ENCODE results near the gene DAND5.

Gene DAND5

GRCh38 chr19:13008926-13009787, 39.8 kb downstream of the DAND5 start:
- no peak for DNase-seq (ENCODE audit: low read depth)

- DNase-seq (ENCODE audit: low read depth) = no peak
Observed at GRCh38 chr19:13010038-13010991, 40.9 kb downstream of the DAND5 start.

GRCh38 chr19:13010992-13011652, 41.7 kb downstream of the DAND5 start:
- DNase-seq (ENCODE audit: low read depth) = no peak

- DNase-seq (ENCODE audit: low read depth) = no peak
Observed at GRCh38 chr19:13011653-13012389, 42.4 kb downstream of the DAND5 start.

DNA sequence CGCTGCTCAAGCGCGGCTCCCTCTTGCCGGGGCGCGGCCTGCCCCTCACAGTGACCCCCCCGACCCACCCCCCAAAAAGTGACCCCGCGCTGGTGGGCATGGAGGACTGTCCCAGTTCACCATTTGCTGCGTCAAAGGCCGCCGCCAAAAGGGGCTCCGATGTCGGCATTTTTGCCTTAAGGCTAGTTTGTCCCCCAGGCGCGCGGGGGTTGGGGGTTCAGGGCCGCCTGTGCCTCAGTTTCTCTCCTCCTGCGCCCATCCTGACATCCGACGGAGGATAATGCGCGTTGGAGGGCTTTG, 43.0 kb downstream of the DAND5 start:
- no peak for DNase-seq (ENCODE audit: low read depth)

DNA sequence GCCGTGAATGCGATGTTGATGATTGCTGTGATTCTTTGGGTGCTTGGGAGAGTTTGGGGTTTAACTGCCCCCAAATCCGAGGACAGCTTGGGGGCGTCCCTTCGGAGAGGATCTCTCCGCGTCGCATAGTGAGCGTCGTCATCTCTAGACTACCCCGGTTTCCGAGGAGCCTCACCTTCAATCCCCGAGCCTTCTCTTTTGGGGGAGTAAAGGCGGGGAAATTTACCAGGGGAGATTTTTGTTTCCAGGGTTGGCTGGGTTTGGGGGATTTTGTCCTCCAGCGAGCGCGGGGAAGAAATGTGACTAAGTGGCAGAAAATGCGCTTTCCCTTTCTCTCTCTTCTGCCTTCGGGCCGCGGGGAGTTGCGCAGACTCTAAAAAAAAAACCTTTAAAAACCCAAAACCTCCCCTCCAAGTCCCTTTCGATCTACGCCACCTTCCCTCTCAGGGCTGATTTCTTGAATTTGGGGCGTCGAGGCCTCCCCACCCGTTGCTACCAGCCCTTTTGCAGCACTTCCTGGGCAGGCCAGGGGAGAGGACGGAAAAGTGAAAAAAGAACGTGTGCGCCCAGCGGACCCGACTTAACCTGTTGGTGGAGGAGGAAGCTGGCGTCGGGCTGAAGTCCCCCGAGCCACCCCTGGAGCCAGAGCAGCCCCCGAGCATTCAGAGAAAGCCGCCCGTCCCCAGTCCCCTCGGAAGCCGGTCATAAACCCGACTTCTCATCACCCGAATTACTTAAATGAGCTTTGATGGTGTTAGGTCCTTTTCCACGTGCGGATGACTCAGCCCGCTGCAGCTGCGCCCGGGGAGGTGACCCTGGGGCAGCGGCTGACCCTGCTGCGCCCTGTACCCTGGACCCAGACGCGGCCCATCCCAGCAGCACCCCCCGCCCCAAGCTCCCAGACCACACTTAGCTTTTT, 43.6 kb downstream of the DAND5 start:
- no peak for DNase-seq (ENCODE audit: low read depth)

GRCh38 chr19:13013649-13014048, 44.3 kb downstream of the DAND5 start:
- no peak for DNase-seq (ENCODE audit: low read depth)

- DNase-seq (ENCODE audit: low read depth) = no peak
Observed at GRCh38 chr19:13014101-13014920, 44.9 kb downstream of the DAND5 start.

GRCh38 chr19:13014921-13015280, 45.5 kb downstream of the DAND5 start:
- DNase-seq (ENCODE audit: low read depth) = no peak

DNA sequence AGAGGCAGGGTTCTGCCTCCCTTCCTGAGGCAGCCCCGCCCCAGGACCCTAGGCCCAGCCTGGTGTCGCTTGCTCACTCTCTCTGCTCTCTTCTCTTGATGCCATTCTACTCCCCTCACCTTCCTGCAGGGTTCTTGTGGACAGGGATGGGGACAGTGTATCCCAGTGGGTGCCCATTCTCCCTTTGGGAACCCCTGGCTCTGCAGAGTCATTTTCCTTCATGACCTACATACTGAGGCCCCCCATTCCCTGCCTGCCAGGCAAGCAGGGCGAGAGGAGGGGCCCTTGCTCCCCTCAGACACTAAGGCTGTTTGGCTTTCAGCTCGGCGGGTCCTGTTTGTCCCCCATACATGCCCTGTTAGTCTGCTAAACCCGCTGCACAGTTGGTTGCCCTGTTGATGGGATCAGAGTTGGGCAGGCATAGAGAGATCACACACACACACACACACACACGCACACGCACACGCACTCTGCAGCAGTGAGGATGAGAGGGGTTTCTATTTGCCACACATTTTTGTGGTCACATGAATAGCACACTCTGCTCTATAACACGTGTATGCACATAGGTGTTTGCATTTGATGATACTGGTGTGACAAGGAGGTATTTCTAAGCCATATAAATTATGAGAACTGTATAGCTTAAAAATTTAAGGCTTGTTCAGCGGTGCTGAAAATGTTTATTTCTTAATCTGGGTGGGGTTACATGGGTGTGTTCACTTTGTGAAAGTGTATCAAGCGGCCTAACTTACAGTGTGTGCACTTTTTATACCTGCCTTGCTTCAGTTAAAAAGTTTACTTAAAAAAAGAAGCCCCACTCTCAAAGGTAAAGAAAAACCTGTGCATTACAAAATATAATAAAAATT, 46.2 kb downstream of the DAND5 start:
- DNase-seq (ENCODE audit: low read depth) = no peak

GRCh38 chr19:13016245-13016627, 46.9 kb downstream of the DAND5 start:
- DNase-seq (ENCODE audit: low read depth) = no peak

- DNase-seq (ENCODE audit: low read depth) = no peak
Observed at GRCh38 chr19:13016628-13017305, 47.4 kb downstream of the DAND5 start.

- no peak for DNase-seq (ENCODE audit: low read depth)
Observed at GRCh38 chr19:13017306-13018034, 48.1 kb downstream of the DAND5 start.

- no peak for DNase-seq (ENCODE audit: low read depth)
Observed at GRCh38 chr19:13018035-13018914, 48.9 kb downstream of the DAND5 start.

DNA sequence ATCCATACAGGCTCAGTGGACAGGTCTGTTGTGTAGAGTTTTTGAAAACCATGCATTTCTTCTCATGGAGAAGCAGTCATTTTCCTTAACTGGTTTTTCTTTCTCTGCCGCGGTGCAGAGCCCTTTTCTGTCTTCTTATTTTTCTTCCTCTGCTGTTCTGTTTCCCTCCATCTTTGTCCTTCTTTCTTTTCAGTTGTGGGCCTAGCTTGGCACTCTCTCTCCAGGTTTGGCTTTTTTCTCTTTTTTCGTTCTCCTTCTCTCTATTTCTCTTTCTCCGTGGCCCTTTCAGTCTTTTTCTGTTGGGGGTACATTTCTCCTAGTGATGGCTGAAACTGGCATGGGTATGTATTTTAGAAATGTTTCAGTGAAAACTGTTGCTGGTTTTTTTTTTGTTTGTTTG, 50.0 kb downstream of the DAND5 start:
- DNase-seq (ENCODE audit: low read depth) = no peak

GRCh38 chr19:13020002-13020414, 50.6 kb downstream of the DAND5 start:
- no peak for DNase-seq (ENCODE audit: low read depth)
